Measurements from ENCODE around the gene ATG4B. TPM values are rescaled to one million over a fixed set of nuclear protein-coding genes. Genes with fewer than 3 reads are reported as not detected.

The ATG4B gene
- total RNA-seq, 4 donors from 2014 or later = 40.4 to 67.1 (median 50.3) TPM

- no peak for DNase-seq (ENCODE audit: low spot score)
- no peak for TF ChIP-seq CTCF (IDR thresholded peaks at IDR 0.05)
- ATAC-seq (ENCODE audit: low FRiP score) = no peak
Measured at GRCh38 chr2:241706537-241706936, 69.0 kb downstream of the ATG4B start.

- no peak for TF ChIP-seq CTCF (IDR thresholded peaks at IDR 0.05)
- no peak for ATAC-seq (ENCODE audit: low FRiP score)
- DNase-seq (ENCODE audit: low spot score) = no peak
Measured at GRCh38 chr2:241708879-241709278, 71.4 kb downstream of the ATG4B start.

- ATAC-seq (ENCODE audit: low FRiP score) (no peak), DNase-seq (ENCODE audit: low spot score) (no peak)
- TF ChIP-seq CTCF (IDR thresholded peaks at IDR 0.05) = no peak
Measured at GRCh38 chr2:241719093-241719492, 81.6 kb downstream of the ATG4B start.

GRCh38 chr2:241720099-241720498 lies 82.6 kb downstream of the ATG4B start:
- no peak for ATAC-seq (ENCODE audit: low FRiP score)
- TF ChIP-seq CTCF (IDR thresholded peaks at IDR 0.05) = no peak
- no peak for DNase-seq (ENCODE audit: low spot score)

GRCh38 chr2:241720560-241720959 lies 83.1 kb downstream of the ATG4B start:
- no peak for ATAC-seq (ENCODE audit: low FRiP score)
- TF ChIP-seq CTCF (IDR thresholded peaks at IDR 0.05) = no peak
- no peak for DNase-seq (ENCODE audit: low spot score)

GRCh38 chr2:241721852-241722251 lies 84.4 kb downstream of the ATG4B start:
- TF ChIP-seq CTCF (IDR thresholded peaks at IDR 0.05) = no peak
- DNase-seq (ENCODE audit: low spot score) = no peak
- no peak for ATAC-seq (ENCODE audit: low FRiP score)

- no peak for TF ChIP-seq CTCF (IDR thresholded peaks at IDR 0.05)
- no peak for DNase-seq (ENCODE audit: low spot score)
- no peak for ATAC-seq (ENCODE audit: low FRiP score)
Measured at GRCh38 chr2:241722896-241723454, 85.5 kb downstream of the ATG4B start.

Data from omental fat pad (tissue), 4 donors.